ENCODE measurements around the gene DCTN4.

The DCTN4 gene

DNA sequence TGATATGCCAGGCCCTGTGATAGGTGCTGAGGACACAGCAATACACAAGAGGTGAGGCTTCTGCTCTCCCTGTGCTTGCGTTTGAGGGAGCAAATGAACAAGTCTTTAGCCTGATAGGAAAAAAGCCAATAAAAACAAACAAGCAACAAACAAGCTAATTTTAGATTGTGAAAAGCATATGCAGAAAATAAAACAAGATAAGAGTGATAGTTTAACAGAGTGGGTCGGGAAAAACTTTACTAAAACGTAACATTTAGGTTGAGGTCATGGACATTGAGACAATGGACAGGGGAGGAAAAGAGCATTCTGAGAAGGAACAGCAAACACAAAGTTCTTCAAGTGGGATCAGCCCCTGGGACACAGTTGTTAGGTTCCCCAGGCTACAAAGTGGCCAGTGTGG, 24.0 kb upstream of the DCTN4 start:
- no peak for TF ChIP-seq GATA1 (IDR thresholded peaks at IDR 0.05; ENCODE audit: low read depth, low read length)
- no peak for TF ChIP-seq POLR2A (IDR thresholded peaks at IDR 0.05; ENCODE audit: low read length)
- no peak for DNase-seq

DNA sequence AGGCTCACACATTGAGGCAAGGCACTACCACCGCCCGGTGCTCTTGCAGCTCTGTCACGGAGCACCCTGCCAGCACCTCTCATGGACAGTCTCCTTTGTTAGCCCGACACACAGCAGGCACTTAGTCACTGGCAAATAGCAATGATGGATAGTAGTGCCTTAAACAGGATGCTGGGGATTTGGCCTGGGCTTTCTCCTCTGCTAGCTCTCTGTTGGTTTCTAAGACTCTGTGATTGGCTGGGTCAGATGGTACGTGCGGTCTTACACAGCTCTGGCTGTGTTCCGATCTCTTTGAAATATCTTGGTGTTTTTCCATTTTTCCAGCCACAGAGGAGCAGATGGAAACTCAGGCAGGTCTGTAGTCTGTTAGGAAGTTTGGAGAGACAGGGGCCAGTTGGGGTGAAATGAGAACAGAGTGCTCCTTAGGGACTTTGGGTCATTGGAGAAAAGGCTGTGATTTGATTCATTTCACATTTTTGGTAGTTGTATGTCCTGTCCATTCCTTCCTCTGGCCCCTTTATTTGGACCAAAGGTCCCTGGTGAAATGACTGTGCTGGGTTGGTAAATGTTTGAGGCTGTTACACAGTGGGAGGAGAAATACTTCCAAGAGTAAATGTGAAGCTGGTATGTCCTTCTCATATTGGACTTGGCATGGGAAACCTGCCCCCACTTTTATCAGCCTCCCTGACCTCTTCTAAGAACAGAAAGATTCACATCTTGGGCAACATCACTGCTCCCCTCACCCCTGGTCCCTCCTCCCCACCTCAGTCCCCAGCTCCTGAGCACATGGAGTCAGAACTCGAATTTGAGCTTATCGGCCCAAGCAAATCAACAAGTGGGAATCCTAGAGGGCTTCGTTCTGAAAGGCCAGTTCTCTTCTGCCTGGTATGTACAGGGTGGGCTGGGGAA, 23.1 kb upstream of the DCTN4 start:
- DNase-seq, result no peak
- TF ChIP-seq GATA1 (IDR thresholded peaks at IDR 0.05; ENCODE audit: low read depth, low read length) (no peak), POLR2A (IDR thresholded peaks at IDR 0.05; ENCODE audit: low read length) (no peak)

DNA sequence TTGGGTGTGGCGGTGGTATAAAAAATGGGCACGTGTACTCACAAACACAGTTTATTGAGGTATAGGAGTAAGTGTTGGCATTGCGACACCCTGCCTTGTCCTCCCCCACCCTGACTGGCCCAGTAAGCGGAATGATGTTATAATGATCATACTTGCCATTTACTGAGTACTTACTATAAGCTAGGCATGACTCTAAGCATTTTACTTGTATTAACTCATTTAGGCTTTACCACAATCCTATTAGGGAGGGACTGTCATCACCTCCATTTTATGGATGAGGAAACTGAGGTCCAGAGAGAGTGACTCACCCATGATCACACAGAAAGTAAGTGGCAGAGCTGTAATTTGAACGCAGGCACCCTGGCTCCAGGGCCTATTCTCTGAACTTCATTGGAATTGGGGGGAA, 22.0 kb upstream of the DCTN4 start:
- TF ChIP-seq GATA1 (IDR thresholded peaks at IDR 0.05; ENCODE audit: low read depth, low read length) (no peak), POLR2A (IDR thresholded peaks at IDR 0.05; ENCODE audit: low read length) (no peak)
- no peak for DNase-seq

DNA sequence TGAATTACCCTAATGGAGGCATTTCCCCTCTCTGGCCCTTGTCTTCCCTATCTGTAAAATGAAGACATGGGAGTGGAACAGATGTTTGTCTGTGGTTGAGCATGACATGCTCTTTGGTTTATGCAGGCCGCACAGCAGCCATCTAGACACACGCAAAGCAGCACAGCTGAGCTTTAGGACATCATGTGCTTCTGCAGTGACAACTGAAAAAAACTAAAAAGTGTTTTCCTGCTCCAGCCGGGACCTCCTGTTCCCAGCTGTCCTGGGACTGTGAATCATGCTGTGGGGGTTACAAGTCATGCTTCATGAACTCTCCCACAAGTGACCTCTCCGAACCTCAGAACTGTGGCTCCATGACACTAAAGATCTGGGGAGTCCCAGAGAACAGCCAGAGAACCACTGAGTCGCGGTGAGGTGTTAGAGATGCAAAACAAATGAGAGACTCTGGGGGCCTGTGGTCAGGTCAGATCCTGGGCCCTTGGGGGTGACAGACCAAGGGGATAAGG, 21.4 kb upstream of the DCTN4 start:
- no peak for TF ChIP-seq GATA1 (IDR thresholded peaks at IDR 0.05; ENCODE audit: low read depth, low read length)
- no peak for TF ChIP-seq POLR2A (IDR thresholded peaks at IDR 0.05; ENCODE audit: low read length)
- DNase-seq, result no peak

DNA sequence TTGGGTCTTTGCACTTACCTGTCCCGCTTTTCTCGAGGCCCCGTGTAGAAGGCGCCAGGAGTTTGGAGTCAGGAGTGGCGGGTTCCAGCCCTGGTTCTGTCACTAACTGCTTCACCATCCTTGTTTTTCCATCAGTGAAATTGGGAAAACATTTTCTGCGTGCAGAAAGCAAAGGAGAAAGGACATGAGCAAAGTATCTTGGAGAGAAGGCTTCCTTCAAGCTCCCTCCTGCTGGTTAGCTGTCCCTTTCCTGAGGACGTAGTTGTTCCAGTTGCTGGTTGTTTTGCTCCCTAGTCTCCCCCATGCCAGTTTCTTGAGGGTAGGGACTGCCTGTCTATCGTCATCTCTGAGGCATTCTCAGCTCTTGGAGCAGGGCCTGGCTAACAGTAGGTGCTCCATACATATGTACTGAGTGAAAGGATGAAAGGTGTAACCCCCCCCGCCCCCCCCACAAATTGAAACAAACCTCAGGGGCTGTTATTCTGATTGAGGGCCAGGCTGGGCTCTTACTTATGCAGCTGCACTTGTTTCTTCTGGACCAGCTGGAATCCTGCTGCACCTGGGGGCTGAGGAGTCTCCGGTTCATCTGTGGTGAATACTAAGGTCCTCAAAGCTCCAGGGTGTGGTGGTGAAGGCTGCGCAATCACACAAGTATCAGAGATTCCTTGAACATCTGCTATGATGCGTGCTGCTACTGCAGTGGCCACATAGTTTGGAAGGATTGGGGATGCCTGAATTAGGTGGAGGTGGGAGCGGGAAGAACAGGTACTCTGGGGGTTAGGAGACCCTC, 20.8 kb upstream of the DCTN4 start:
- TF ChIP-seq POLR2A (IDR thresholded peaks at IDR 0.05; ENCODE audit: low read length) (no peak), GATA1 (IDR thresholded peaks at IDR 0.05; ENCODE audit: low read depth, low read length) (no peak)
- DNase-seq, result no peak

DNA sequence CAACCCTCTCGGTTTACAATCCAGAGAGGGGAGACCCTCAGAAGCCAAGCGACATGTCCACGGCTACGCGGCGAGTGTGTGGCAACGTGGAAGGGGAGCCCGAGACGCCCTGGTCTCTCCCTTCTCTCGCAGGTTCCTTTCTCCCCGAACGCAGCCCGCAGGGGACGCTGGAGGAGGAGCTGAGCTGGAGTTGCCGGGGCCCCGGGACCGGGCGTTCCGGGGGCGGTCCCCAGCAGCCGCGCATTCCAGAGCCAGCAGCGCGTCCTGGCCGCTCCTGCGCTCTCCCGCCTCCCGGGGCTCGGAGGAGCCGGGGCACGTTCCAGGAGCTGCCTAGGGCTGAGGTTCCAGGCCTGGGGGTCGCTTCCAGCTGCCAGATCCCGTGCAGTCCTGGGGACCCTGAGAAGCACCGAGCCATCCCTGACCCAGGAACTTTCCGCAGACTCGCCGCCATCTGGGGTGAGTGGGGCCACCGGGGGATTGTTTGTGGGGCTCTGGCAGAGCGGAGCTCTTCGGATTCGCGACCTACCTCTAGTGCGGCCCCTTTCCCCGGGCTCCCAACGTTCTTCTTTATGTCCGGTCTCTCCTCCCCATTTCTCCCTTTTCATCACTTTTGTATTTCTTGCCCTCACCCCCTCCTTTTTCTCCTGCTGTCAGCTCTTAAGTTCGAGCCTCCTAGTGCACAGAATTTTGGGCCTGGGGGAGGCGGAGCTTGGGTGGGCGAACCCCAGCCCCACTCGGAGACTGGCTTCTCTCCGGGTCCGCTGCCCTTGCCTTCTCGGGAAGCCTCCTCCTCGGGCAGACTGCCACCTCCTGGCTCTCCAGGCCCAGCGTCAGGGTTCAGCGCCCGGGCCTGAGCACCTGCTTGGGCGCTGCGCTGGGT, 19.9 kb upstream of the DCTN4 start, which contains the start of gene SMIM3:
Gene SMIM3 (plus strand): TSS at position 241 of the 880 bp plus-strand sequence. CDS start 16,684 bp downstream, outside the sequence.
- peak; percentile 53 to 72 for DNase-seq
- peak; percentile 21 for TF ChIP-seq POLR2A (IDR thresholded peaks at IDR 0.05; ENCODE audit: low read length)
- no peak for TF ChIP-seq GATA1 (IDR thresholded peaks at IDR 0.05; ENCODE audit: low read depth, low read length)

DNA sequence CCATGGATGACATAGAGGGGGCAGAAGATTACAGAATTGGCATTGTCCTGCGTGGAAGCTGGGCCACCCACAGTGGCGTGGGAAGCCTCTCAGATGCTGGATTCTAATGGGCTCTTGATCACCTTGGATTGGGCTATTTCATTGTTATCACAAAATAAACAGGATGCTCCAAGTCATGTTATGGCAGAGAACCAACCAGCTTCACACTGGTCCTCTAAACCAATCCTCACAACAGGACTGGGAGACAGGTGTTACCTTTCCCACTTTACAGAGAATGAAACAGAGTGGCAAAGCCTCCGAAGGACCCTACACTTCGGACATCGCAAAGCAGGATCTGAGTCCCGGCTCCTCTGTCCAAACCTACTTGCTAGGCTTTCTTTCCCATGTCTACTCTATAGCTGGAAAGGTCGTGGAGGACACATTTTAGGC, 19.3 kb upstream of the DCTN4 start:
- TF ChIP-seq POLR2A (IDR thresholded peaks at IDR 0.05; ENCODE audit: low read length) (peak; percentile 8), GATA1 (IDR thresholded peaks at IDR 0.05; ENCODE audit: low read depth, low read length) (no peak)
- no peak for DNase-seq

DNA sequence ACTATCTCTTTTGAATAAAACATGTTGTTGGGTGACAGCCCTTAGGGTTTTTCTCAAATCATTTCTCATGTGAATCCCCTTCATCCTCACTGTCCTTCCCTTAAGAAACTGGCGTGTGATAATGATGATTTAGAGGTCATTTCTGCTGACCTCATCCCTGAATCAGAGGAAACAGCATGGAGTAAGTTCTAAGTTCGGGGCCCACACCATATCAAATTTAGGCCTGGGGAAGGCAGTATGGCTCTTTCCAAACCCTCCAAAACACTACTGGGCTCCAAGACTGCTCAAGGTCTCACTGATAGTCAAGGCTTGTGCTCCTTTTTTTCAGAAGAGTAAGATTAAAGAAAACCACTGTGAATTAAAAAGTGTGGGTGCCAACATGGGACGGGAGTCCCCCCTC, 18.9 kb upstream of the DCTN4 start:
- no peak for TF ChIP-seq POLR2A (IDR thresholded peaks at IDR 0.05; ENCODE audit: low read length)
- TF ChIP-seq GATA1 (IDR thresholded peaks at IDR 0.05; ENCODE audit: low read depth, low read length), result no peak
- no peak for DNase-seq

DNA sequence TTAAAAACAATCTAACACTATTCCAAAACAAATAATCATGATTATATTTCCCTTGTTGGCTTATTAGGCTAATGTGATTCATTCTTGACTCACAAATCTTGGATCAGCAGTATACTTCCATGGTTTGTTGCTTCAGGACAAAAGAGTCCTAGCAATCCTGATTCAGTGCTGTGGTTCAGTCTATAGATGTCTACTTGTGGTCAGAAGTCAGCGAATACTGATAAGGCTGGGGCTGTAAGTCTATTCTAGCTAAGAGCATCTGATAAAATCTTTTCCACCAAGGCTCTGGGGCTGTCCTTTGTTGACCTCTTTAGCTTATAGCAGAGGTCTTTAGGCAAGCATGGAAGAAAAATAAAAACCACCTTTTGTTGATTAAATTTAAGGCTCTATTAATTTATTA, 15.3 kb upstream of the DCTN4 start:
- TF ChIP-seq POLR2A (IDR thresholded peaks at IDR 0.05; ENCODE audit: low read length) (no peak), GATA1 (IDR thresholded peaks at IDR 0.05; ENCODE audit: low read depth, low read length) (peak; percentile 14)
- peak; percentile 54 to 79 for DNase-seq

DNA sequence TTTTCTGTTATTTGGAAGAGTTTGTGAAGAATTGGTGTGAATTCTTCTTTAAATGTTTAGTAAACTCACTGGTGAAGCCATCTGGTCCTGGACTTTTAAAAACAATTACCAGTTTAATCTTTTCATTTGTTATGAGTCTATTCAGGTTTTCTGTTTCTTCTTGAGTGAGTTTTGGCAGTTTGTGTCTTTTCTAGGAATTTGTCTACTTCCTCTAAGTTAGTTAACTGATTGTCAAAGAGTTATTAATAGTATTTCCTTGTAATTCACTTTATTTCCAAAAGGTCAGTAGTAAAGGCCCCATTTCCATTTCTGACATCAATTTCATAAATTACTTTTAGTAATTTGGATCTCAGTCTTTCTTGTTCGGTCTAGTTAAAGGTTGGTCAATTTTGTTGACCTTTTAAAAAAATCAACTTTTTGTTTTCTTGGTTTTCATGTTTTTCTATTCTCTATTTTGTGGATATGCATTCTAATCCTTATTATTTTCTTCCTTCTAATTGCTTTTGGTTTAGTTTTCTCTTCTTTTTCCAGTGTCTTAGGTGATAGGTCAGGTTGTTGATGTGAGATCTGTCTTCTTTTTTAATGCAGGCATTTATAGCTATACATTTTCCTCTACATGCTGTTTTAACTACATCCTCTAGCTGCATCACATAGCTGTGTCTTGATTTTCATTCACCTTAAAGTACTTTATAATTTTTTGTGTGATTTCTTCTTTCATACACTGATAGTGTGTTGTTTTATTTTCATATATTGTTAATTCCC, 12.4 kb upstream of the DCTN4 start:
- TF ChIP-seq POLR2A (IDR thresholded peaks at IDR 0.05; ENCODE audit: low read length) (no peak), GATA1 (IDR thresholded peaks at IDR 0.05; ENCODE audit: low read depth, low read length) (no peak)
- no peak for DNase-seq

DNA sequence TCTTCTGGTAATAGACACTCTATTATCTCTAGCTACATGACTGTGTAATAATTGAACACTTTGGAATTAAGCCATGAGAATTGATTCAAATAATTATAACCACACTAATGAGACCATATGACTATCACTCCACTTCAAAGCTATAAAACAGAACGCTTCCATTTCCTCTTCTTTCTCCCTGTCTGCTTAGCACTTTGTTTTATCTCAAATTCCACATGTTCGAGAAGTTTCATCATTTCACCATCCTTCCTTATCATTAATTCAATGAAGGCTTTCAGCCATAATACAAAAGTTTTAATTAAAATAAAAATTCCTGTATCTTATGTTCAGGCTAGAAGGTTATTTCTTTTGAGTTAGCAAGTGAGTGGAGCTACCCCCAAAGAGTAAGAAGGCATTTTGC, 7.4 kb upstream of the DCTN4 start:
- DNase-seq, result peak; percentile 49 to 51
- TF ChIP-seq POLR2A (IDR thresholded peaks at IDR 0.05; ENCODE audit: low read length) (no peak), GATA1 (IDR thresholded peaks at IDR 0.05; ENCODE audit: low read depth, low read length) (no peak)

DNA sequence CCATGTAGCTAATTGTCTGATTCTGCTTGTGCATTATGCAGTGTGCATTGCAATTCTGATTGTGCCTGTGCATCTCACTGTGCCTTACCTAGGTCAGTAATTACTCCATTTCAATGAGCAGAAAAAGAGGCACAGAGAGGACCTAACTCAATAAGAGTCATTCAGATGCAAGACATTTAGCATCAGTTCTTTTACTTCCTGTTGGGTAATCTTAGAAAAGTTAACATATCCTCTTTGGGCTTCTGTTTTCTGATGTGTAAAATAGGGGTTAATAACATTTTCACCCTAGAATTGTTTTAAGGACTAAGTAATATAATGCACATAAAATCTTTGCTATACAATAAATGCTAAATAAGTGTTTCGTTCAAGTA, 7.0 kb upstream of the DCTN4 start:
- TF ChIP-seq GATA1 (IDR thresholded peaks at IDR 0.05; ENCODE audit: low read depth, low read length) (no peak), POLR2A (IDR thresholded peaks at IDR 0.05; ENCODE audit: low read length) (no peak)

More for the DNA sequence above, 7.0 kb upstream of the DCTN4 start:
- no peak for DNase-seq

Measured in erythroblast (primary cell).